Skeletal muscle tissue (tissue), 4 donors: ENCODE data around the gene PHF13. TPM values are rescaled to one million over a fixed set of nuclear protein-coding genes. Genes with fewer than 3 reads are reported as not detected.
A peak's percentile ranks its signal among the peaks of the same experiment; 100 is the strongest.

Source experiments
- H3K27ac ChIP-seq: one replicate; pipeline ENCODE4 v1.7.0; 2013; ENCODE audit warnings: mild to moderate bottlenecking, low read depth, low read length, inconsistent platforms
- H3K27me3 ChIP-seq, 3 donors: one replicate each; pipeline ENCODE4 v1.7.0; 2013; ENCODE audit warnings: low read length in 3 of 3; ENCODE audit not compliant: control insufficient read depth in 3 of 3, insufficient read depth in 3 of 3
- H3K36me3 ChIP-seq, 3 donors: one replicate each; pipeline ENCODE4 v1.7.0; 2013; ENCODE audit warnings: low read length in 3 of 3; ENCODE audit not compliant: control insufficient read depth in 3 of 3, insufficient read depth in 3 of 3
- H3K4me1 ChIP-seq, 3 donors: one replicate each; pipeline ENCODE4 v1.7.0; 2013; ENCODE audit warnings: low read length in 3 of 3, mild to moderate bottlenecking in 3 of 3; ENCODE audit not compliant: control insufficient read depth in 3 of 3, insufficient read depth in 3 of 3
- H3K4me3 ChIP-seq, 3 donors: one replicate each; pipeline ENCODE4 v1.7.0; 2013; ENCODE audit warnings: low read length in 3 of 3
- H3K9ac ChIP-seq, 3 donors: one replicate each; pipeline ENCODE4 v1.7.0; 2013; ENCODE audit warnings: low read length in 3 of 3, mild to moderate bottlenecking in 3 of 3, moderate library complexity in 2 of 3, low read depth in 1 of 3
- H3K9me3 ChIP-seq, 3 donors: one replicate each; pipeline ENCODE4 v1.7.0; 2013; ENCODE audit warnings: low read length in 3 of 3; ENCODE audit not compliant: control insufficient read depth in 3 of 3
- total RNA-seq: library from RNA; depleted of rRNA; stranded (reverse); fragments of >200 nt; gene quantifications from one replicate; pipeline ENCODE4 v1.2.3, GENCODE V29; 2014
- donor health status: Osteomylitis.

Gene PHF13
- total RNA-seq, 1 donor from 2014 or later: 17.7 TPM

GRCh38 chr1:6614929-6615785 is 1.6 kb downstream of the PHF13 start:
- H3K27ac ChIP-seq: peak overlapping the region; percentile 68
- no peaks in the 10 kb centered on the region for H3K27me3 ChIP-seq
- no peaks in the 10 kb centered on the region for H3K9me3 ChIP-seq
- H3K36me3 ChIP-seq: peaks cover 6 to 9% (median 7%) of the 10 kb centered on the region in 3 donors
- peaks cover 13 to 18% (median 13%) of the 10 kb centered on the region in 3 donors for H3K4me1 ChIP-seq
- peak overlapping the region; percentile 43 to 69 (median 57) for H3K4me3 ChIP-seq
- H3K9ac ChIP-seq: peak overlapping the region; percentile 51 to 77 (median 67)

GRCh38 chr1:6619045-6619444 is 5.5 kb downstream of the PHF13 start:
- Histone ChIP-seq H3K4me1 (peaks cover 5 to 7% (median 7%) of the 10 kb centered on the region in 3 donors), H3K4me3 (no peak overlapping the region), H3K9me3 (no peaks in the 10 kb centered on the region), H3K9ac (no peak overlapping the region), H3K36me3 (peaks cover 23 to 26% (median 25%) of the 10 kb centered on the region in 3 donors), H3K27ac (no peak overlapping the region), H3K27me3 (no peaks in the 10 kb centered on the region)

- H3K27ac ChIP-seq: no peak overlapping the region
- H3K4me1 ChIP-seq: peaks cover 11 to 18% (median 14%) of the 10 kb centered on the region in 3 donors
- no peaks in the 10 kb centered on the region for H3K9me3 ChIP-seq
- H3K4me3 ChIP-seq: no peak overlapping the region
- no peak overlapping the region for H3K9ac ChIP-seq
- peaks cover 24 to 27% (median 26%) of the 10 kb centered on the region in 3 donors for H3K36me3 ChIP-seq
- no peaks in the 10 kb centered on the region for H3K27me3 ChIP-seq
Measured at GRCh38 chr1:6621429-6622391, 8.2 kb downstream of the PHF13 start.

GRCh38 chr1:6622396-6623152 is 9.0 kb downstream of the PHF13 start:
- Histone ChIP-seq H3K4me1 (peaks cover 11 to 23% (median 19%) of the 10 kb centered on the region in 3 donors), H3K9ac (no peak overlapping the region), H3K27ac (no peak overlapping the region), H3K4me3 (no peak overlapping the region), H3K27me3 (no peaks in the 10 kb centered on the region), H3K36me3 (peaks cover 26 to 33% (median 28%) of the 10 kb centered on the region in 3 donors), H3K9me3 (no peaks in the 10 kb centered on the region)

- Histone ChIP-seq H3K9me3 (no peaks in the 10 kb centered on the region), H3K27me3 (no peaks in the 10 kb centered on the region), H3K36me3 (peaks cover 32 to 38% (median 34%) of the 10 kb centered on the region in 3 donors), H3K4me3 (no peak overlapping the region), H3K4me1 (peaks cover 11 to 30% (median 25%) of the 10 kb centered on the region in 3 donors), H3K27ac (no peak overlapping the region), H3K9ac (no peak overlapping the region)
Measured at GRCh38 chr1:6623269-6623965, 9.9 kb downstream of the PHF13 start.

- Histone ChIP-seq H3K9ac (peak within 1 kb of the TSS; percentile 77 to 92 (median 80)), H3K27ac (peak within 1 kb of the TSS; percentile 78), H3K4me1 (peaks cover 11 to 34% (median 27%) of the 10 kb centered on the region in 3 donors), H3K9me3 (no peaks in the 10 kb centered on the region), H3K36me3 (peaks cover 43 to 44% (median 43%) of the 10 kb centered on the region in 3 donors), H3K4me3 (peak within 1 kb of the TSS; percentile 80 to 83 (median 81)), H3K27me3 (no peaks in the 10 kb centered on the region)
Measured at GRCh38 chr1:6624710-6625583, 11.4 kb downstream of the PHF13 start, which contains the start of gene THAP3. Gene THAP3 (plus strand): TSS chr1:6624868. CDS start chr1:6625219, 351 bp downstream.

- Histone ChIP-seq H3K9me3 (no peaks in the 10 kb centered on the region), H3K4me3 (peak overlapping the region; percentile 80 to 83 (median 81)), H3K9ac (peak overlapping the region; percentile 77 to 92 (median 80)), H3K36me3 (peaks cover 42 to 44% (median 42%) of the 10 kb centered on the region in 3 donors), H3K27me3 (no peaks in the 10 kb centered on the region), H3K4me1 (peaks cover 11 to 34% (median 27%) of the 10 kb centered on the region in 3 donors), H3K27ac (peak overlapping the region; percentile 78)
Measured at GRCh38 chr1:6625584-6626149, 12.1 kb downstream of the PHF13 start.

- no peaks in the 10 kb centered on the region for H3K27me3 ChIP-seq
- H3K9ac ChIP-seq: peak overlapping the region in 1 of 3 donors; percentile 8
- no peak overlapping the region for H3K4me3 ChIP-seq
- peaks cover 34 to 37% (median 35%) of the 10 kb centered on the region in 3 donors for H3K36me3 ChIP-seq
- H3K4me1 ChIP-seq: peaks cover 11 to 34% (median 27%) of the 10 kb centered on the region in 3 donors
- no peaks in the 10 kb centered on the region for H3K9me3 ChIP-seq
- no peak overlapping the region for H3K27ac ChIP-seq
Measured at GRCh38 chr1:6627031-6627430, 13.5 kb downstream of the PHF13 start.
